ENCODE measurements around the gene ARHGEF1.

ARHGEF1 gene

GRCh38 chr19:41934849-41935374 is 51.9 kb downstream of the ARHGEF1 start (continued):
- TF ChIP-seq SP7 (tag by site-specific recombination; IDR thresholded peaks at IDR 0.05) = peak; percentile 20; the same call in 1 of the 2 replicates
- TF ChIP-seq ZBTB17 (tag by site-specific recombination; IDR thresholded peaks at IDR 0.05) = peak; percentile 66
- TF ChIP-seq ZNF654 (tag by site-specific recombination; IDR thresholded peaks at IDR 0.05; ENCODE audit: low read depth) = no peak; the same call in none of the 2 replicates
- TF ChIP-seq MZF1 (tag by site-specific recombination; IDR thresholded peaks at IDR 0.05; ENCODE audit: borderline replicate concordance) = no peak
- TF ChIP-seq ZNF521 (tag by site-specific recombination; IDR thresholded peaks at IDR 0.05) = no peak
- TF ChIP-seq ZNF658 (tag by site-specific recombination; IDR thresholded peaks at IDR 0.05) = no peak
- TF ChIP-seq PATZ1 (tag by site-specific recombination; IDR thresholded peaks at IDR 0.05) = peak; percentile 83
- no peak for TF ChIP-seq ZNF701 (tag by site-specific recombination; IDR thresholded peaks at IDR 0.05)
- no peak for TF ChIP-seq ZNF133 (tag by site-specific recombination; IDR thresholded peaks at IDR 0.05)
- TF ChIP-seq, protein P1, sequence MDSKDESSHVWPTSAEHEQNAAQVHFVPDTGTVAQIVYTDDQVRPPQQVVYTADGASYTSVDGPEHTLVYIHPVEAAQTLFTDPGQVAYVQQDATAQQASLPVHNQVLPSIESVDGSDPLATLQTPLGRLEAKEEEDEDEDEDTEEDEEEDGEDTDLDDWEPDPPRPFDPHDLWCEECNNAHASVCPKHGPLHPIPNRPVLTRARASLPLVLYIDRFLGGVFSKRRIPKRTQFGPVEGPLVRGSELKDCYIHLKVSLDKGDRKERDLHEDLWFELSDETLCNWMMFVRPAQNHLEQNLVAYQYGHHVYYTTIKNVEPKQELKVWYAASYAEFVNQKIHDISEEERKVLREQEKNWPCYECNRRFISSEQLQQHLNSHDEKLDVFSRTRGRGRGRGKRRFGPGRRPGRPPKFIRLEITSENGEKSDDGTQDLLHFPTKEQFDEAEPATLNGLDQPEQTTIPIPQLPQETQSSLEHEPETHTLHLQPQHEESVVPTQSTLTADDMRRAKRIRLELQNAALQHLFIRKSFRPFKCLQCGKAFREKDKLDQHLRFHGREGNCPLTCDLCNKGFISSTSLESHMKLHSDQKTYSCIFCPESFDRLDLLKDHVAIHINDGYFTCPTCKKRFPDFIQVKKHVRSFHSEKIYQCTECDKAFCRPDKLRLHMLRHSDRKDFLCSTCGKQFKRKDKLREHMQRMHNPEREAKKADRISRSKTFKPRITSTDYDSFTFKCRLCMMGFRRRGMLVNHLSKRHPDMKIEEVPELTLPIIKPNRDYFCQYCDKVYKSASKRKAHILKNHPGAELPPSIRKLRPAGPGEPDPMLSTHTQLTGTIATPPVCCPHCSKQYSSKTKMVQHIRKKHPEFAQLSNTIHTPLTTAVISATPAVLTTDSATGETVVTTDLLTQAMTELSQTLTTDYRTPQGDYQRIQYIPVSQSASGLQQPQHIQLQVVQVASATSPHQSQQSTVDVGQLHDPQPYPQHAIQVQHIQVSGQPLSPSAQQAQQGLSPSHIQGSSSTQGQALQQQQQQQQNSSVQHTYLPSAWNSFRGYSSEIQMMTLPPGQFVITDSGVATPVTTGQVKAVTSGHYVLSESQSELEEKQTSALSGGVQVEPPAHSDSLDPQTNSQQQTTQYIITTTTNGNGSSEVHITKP (tag by site-specific recombination; IDR thresholded peaks at IDR 0.05) = 0 out of 2 replicates have a peak, but pooled peaks have one; percentile 8
- no peak for TF ChIP-seq ZNF561 (tag by site-specific recombination; IDR thresholded peaks at IDR 0.05; ENCODE audit: borderline replicate concordance)
- no peak for TF ChIP-seq ZNF692 (tag by site-specific recombination; IDR thresholded peaks at IDR 0.05)
- no peak; the same call in 1 of the 2 replicates for TF ChIP-seq SP3 (tag by site-specific recombination; IDR thresholded peaks at IDR 0.05)
- no peak for TF ChIP-seq PBX3 (CRISPR knock-in tag; IDR thresholded peaks at IDR 0.05)

DNA sequence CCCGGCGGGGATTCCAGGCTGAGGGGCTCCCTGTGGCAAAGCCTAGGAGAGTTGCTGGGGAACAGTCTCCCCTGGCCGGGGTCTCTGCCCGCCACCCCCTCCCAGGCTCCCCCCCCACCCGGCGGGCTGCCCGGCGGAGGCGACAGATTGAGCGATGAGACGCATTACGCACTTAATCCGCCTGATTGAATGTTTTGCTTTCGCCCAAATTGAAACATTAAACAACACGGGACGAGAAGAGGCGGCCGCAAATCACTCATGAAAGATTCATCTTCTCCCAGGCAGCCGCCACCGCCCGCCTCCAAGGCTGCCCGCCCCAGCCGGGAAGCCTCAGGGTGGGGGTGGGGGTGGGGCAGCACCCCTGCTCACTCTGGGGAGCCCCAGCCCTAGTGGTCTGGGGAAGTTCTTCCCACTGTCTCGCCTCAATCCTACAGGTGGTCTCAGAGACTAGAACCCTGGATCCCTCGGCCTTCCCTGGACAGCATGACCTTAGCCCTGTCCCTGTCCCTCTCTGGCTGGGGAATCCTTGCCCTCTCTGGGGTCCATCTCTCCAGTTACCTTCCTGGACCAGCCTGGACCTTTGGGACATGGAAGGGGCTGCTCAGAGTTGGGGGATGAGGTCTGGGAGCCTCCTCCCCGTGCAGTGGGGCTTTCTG is 52.9 kb downstream of the ARHGEF1 start:
- ChIA-PET CTCF (interaction anchor here (0.6 to 3.5 kb wide), 10 partner anchors 10 to 226 kb away, joined by 3 to 22 read pairs (median 4); partner anchors contain the start of gene RABAC1), POLR2A (interaction anchor here (1.9 kb wide), 1 partner anchor 63 kb away, joined by 7 read pairs; no protein-coding TSS in a partner anchor)
- H3K4me3 ChIP-seq (ENCODE audit: low read depth, low read length) = no peak overlapping the region
- H3K9me3 ChIP-seq (ENCODE audit: control insufficient read depth, insufficient read depth, low read depth, low read length) = no peaks in the 10 kb centered on the region
- H3K27ac ChIP-seq (ENCODE audit: extremely low read depth, low read depth, low read length) = no peak overlapping the region
- peaks cover 3% of the 10 kb centered on the region for H3K4me1 ChIP-seq (ENCODE audit: control insufficient read depth, insufficient read depth, low read length)
- no peaks in the 10 kb centered on the region for H3K36me3 ChIP-seq (ENCODE audit: control insufficient read depth in 2 of 2, insufficient read depth in 1 of 2, low read length in 2 of 2)
- TF ChIP-seq ZNF423 (tag by site-specific recombination; IDR thresholded peaks at IDR 0.05) = no peak
- no peak for TF ChIP-seq ZNF473 (tag by site-specific recombination; IDR thresholded peaks at IDR 0.05)
- TF ChIP-seq SCRT1 (tag by site-specific recombination; IDR thresholded peaks at IDR 0.05; ENCODE audit: borderline replicate concordance) = peak; percentile 29; the same call in 1 of the 2 replicates
- TF ChIP-seq ZFHX2 (tag by site-specific recombination; conservative IDR thresholded peaks at IDR 0.05) = peak; percentile 88
- TF ChIP-seq PATZ1 (tag by site-specific recombination; IDR thresholded peaks at IDR 0.05) = peak; percentile 52; the same call in 1 of the 2 replicates
- TF ChIP-seq, protein P2, sequence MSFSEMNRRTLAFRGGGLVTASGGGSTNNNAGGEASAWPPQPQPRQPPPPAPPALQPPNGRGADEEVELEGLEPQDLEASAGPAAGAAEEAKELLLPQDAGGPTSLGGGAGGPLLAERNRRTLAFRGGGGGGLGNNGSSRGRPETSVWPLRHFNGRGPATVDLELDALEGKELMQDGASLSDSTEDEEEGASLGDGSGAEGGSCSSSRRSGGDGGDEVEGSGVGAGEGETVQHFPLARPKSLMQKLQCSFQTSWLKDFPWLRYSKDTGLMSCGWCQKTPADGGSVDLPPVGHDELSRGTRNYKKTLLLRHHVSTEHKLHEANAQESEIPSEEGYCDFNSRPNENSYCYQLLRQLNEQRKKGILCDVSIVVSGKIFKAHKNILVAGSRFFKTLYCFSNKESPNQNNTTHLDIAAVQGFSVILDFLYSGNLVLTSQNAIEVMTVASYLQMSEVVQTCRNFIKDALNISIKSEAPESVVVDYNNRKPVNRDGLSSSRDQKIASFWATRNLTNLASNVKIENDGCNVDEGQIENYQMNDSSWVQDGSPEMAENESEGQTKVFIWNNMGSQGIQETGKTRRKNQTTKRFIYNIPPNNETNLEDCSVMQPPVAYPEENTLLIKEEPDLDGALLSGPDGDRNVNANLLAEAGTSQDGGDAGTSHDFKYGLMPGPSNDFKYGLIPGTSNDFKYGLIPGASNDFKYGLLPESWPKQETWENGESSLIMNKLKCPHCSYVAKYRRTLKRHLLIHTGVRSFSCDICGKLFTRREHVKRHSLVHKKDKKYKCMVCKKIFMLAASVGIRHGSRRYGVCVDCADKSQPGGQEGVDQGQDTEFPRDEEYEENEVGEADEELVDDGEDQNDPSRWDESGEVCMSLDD (tag by site-specific recombination; IDR thresholded peaks at IDR 0.05) = 0 out of 2 replicates have a peak, but pooled peaks have one; percentile 55
- TF ChIP-seq ZNF530 (tag by site-specific recombination; IDR thresholded peaks at IDR 0.05; ENCODE audit: low read depth) = no peak
- TF ChIP-seq ZNF830 (tag by site-specific recombination; IDR thresholded peaks at IDR 0.05; ENCODE audit: low read depth) = no peak
- TF ChIP-seq ZNF48 (tag by site-specific recombination; IDR thresholded peaks at IDR 0.05) = no peak
